ENCODE results near the gene TAMALIN. TPM values are rescaled to one million over a fixed set of nuclear protein-coding genes. Genes with fewer than 3 reads are reported as not detected.

TAMALIN gene
- total RNA-seq, 4 donors from 2014 or later = 9.8 to 20.8 (median 14.5) TPM

GRCh38 chr12:52007982-52008510 is 1.3 kb downstream of the TAMALIN start:
- Histone ChIP-seq H3K27ac (peak overlapping the region in 2 of 3 donors; percentile 78 to 80), H3K36me3 (no peaks in the 10 kb centered on the region), H3K4me3 (replicated peaks in 1 of 3) (peak overlapping the region in 1 of 3 donors; percentile 67), H3K27me3 (no peaks in the 10 kb centered on the region), H3K9me3 (no peaks in the 10 kb centered on the region), H3K4me1 (peaks cover 7 to 21% of the 10 kb centered on the region in 2 donors)
- WGBS, 2 donors = 58 to 73% methylated on average over 5 of the region's 5 CpGs
- intact Hi-C loops (cut with DNase I) = no loop called here
- no peak for TF ChIP-seq POLR2A (IDR thresholded peaks at IDR 0.05)
- TF ChIP-seq CTCF (IDR thresholded peaks at IDR 0.05) = no peak
- DNase-seq = no peak

- 69 to 78% methylated on average over 9 to 10 of the region's 10 CpGs for WGBS, 2 donors
- Histone ChIP-seq H3K4me1 (peaks cover 7 to 21% of the 10 kb centered on the region in 2 donors), H3K36me3 (no peaks in the 10 kb centered on the region), H3K27ac (peak overlapping the region; percentile 51 to 80 (median 78)), H3K27me3 (no peaks in the 10 kb centered on the region), H3K4me3 (replicated peaks in 1 of 3) (peak overlapping the region in 1 of 3 donors; percentile 67), H3K9me3 (no peaks in the 10 kb centered on the region)
- TF ChIP-seq CTCF (IDR thresholded peaks at IDR 0.05) (no peak), POLR2A (IDR thresholded peaks at IDR 0.05) (no peak)
- no peak for DNase-seq
- intact Hi-C loops (cut with DNase I) = no loop called here
Measured at GRCh38 chr12:52009081-52009751, 2.5 kb downstream of the TAMALIN start.

- TF ChIP-seq POLR2A (IDR thresholded peaks at IDR 0.05) = peak in 1 of 2 donors; percentile 17
- TF ChIP-seq CTCF (IDR thresholded peaks at IDR 0.05) = no peak
- H3K36me3 ChIP-seq = no peaks in the 10 kb centered on the region
- no peaks in the 10 kb centered on the region for H3K27me3 ChIP-seq
- H3K4me3 ChIP-seq (replicated peaks in 1 of 3) = peak overlapping the region in 1 of 3 donors; percentile 67
- DNase-seq = peak; percentile 63 to 74
- intact Hi-C loops (cut with DNase I) = no loop called here
- H3K27ac ChIP-seq = peak overlapping the region; percentile 51 to 80 (median 78)
- H3K9me3 ChIP-seq = no peaks in the 10 kb centered on the region
- peaks cover 7 to 21% of the 10 kb centered on the region in 2 donors for H3K4me1 ChIP-seq
- 36 to 42% methylated on average over 7 to 10 of the region's 11 CpGs for WGBS, 2 donors
Measured at GRCh38 chr12:52010152-52010622, 3.4 kb downstream of the TAMALIN start.

GRCh38 chr12:52010692-52011601 is 4.2 kb downstream of the TAMALIN start:
- WGBS, 2 donors = 62 to 64% methylated on average over 5 to 6 of the region's 8 CpGs
- intact Hi-C loops (cut with DNase I) = no loop called here
- peaks cover 7 to 20% of the 10 kb centered on the region in 2 donors for H3K4me1 ChIP-seq
- peak overlapping the region in 2 of 3 donors; percentile 78 to 80 for H3K27ac ChIP-seq
- no peaks in the 10 kb centered on the region for H3K36me3 ChIP-seq
- TF ChIP-seq POLR2A (IDR thresholded peaks at IDR 0.05) = no peak
- no peak for TF ChIP-seq CTCF (IDR thresholded peaks at IDR 0.05)
- H3K4me3 ChIP-seq (replicated peaks in 1 of 3) = no peak overlapping the region
- no peak for DNase-seq
- H3K27me3 ChIP-seq = no peaks in the 10 kb centered on the region
- H3K9me3 ChIP-seq = no peaks in the 10 kb centered on the region

Data from thyroid gland (tissue), 4 donors.